Activated T-cell treated with anti-CD3 and anti-CD28 coated beads for 24 hours (primary cell): ENCODE data around the gene ARL15.

Experiments
- DNase-seq: peaks from one replicate; pipeline ENCODE4 v3.0.0-alpha.2; 2020; ENCODE audit warnings: low read depth

The ARL15 gene

GRCh38 chr5:54206580-54207229 is 103.7 kb downstream of the ARL15 start:
- DNase-seq, result no peak

- no peak for DNase-seq
Observed at GRCh38 chr5:54205918-54206317, 104.5 kb downstream of the ARL15 start.

- DNase-seq, result no peak
Observed at GRCh38 chr5:54205453-54205852, 104.9 kb downstream of the ARL15 start.

DNA sequence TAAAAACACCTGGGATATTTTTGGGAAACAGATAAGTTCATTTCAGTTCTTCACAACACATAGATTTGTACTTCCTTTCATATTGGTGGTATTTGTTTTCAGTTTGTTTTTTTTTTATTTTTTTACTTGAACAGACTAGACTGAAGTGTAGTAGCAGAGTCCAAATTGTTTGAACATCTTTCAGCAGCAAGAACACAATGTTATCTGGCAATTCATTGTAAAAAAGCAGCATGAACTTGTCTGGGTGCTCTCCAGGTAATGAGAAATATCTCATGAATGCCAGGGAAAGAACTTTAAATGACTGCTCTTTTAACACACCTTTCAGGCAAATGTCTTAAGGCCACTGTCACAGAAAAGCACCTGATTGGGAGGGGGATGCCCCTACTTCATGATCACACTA is 113.4 kb downstream of the ARL15 start:
- DNase-seq, result no peak

DNA sequence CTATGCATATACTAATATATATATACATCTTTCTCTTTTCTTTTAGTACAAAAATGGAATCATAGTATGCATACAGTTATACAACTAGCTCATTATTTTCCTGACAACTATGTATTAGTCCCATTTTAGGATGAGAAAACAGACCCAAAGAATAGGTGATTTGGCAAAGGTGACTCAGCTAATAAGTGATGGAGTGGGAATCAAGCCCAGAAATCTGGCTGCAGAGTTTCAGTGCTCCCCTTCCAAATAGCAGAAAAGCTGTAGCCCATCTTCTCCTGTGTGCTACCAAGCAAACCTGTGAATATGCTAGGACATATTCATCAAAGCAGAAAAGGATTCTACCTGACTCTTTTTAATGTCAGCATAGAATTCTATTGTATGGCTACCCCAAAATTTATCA is 114.7 kb downstream of the ARL15 start:
- DNase-seq, result no peak

DNA sequence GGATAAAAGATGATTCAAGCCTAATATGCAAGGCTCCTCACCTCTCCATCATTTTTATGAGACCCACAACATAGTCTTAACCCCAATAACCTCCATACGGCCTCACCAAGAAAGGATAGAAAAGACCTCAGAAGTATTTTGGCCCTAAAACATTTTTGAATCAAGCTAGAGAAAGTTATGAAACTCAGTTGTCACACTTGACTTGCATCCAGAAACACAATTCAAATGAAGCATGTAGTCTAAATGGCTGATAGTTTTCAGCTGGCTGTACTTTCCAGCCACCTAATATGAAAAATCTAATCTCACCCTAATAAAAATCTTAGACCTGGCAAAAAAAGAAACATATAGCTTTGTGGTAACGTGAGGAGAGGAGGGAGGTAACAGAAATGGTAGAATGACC is 116.1 kb downstream of the ARL15 start:
- no peak for DNase-seq

GRCh38 chr5:54187694-54188093 is 122.7 kb downstream of the ARL15 start:
- no peak for DNase-seq

DNA sequence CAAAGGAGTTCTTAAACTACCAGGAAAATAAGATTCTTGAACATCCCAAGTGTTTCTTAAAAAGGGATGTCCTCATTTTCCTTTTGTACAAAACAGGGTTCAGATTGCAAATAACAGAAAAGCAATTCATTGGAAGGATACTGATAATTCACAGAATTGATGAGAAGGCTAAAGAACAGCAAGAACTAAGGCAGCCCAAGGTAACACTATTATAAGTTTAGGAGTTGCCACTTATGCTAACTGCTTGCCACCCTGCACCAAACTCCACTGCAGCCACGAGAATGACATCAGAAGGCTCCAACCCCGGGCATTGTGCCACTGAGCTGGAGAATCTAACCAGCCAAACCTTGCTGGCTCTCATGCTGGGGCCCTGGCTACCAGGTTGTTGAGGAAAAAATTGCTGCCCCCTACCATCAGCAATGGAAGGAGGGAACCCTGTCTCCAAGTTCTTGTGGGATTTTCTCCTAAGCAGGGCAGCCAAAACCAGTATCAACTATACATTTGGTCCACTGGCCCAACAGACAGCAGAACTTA is 123.4 kb downstream of the ARL15 start:
- DNase-seq, result no peak

DNA sequence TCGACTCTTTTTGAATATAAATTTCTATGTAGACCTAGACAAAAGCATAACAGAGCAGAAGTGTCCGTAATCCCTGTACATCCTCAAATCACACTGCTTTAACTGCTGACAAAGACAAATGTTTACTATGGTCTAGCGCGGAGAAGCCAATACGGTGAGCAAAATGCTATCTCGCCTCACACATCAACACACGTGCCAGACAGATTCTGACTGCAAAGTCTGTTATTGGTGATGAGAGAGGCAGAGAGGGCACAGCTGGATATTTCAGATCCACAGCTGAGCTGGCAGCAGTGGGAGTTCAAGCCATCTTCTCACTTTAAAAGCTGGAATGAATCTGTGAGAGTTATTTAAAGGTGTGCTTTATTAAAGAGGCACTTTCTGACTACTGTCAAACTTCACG is 124.3 kb downstream of the ARL15 start:
- DNase-seq, result no peak

DNA sequence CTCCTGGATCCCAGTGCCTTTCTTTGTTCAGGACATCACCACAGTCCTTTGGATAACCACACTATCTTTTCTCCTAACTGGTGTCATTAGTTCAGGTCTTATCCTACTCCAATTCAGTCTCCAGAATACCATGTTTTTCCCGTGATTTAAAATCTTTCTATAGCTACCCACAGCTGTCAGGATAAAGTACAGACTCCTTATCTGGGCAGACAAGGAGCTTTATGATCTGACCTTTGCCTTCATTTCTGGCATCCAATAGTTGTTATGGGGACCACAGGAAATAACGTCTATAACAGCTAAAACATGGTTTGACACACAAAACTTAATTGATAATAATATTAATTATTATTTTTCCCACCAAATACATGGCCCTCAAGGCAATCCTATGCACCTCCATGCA is 125.6 kb downstream of the ARL15 start:
- no peak for DNase-seq

DNA sequence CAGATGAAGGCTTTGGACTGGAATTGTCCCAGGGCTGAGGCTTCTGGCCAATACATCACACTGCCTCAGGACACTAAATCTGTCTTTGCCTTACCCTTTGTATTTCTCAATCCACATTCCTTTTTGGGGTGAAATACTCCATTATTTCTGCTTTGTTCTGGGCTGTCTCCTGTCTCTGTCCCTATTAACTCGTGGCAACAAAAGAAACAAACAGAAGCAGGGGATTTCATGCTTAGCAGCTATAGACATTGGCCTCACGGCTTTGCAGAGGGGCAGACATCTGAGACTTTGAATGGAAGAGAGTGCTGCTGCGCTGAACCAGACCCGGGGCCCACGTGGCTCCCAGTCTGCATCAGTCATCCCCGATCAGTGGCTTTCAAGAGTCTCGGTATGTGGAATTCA is 129.7 kb downstream of the ARL15 start:
- no peak for DNase-seq

- DNase-seq, result no peak
Observed at GRCh38 chr5:54178991-54179390, 131.4 kb downstream of the ARL15 start.

DNA sequence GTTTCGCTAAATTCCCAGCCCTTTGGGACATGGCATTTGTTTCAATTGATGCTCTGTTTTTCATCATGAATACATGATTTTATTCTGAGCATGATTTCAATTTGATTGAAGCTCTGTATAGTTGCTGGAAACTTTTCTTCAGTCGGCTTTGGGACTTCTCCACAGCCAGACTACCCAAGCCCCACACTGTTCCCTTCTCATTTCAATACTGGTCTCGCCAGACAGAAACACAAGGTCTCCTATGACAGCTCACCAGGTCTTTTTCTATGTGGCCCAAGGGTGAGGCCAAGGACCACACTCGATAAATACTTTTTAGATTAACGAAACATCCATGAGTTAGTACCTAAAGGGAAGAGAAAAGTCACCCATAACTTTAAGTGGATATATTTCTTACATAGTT is 132.2 kb downstream of the ARL15 start:
- DNase-seq, result no peak

DNA sequence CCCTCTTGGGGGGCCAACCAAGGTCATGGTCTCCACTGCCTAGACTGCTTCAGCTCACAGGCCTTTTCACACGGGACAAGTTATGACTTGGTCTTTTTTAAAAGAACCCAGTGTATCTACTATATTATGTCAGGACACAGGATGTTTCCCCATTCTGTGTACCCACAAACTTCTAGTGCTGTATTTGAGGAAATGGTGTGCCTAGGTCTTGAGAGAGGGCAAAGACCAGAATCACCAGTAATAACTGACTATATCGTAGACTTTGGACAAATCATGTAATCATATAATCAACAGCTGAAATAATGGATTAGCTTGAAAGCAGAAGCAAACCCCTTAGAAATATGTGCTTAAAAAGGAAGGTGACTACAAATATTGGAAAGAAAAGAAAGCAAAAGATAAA is 133.3 kb downstream of the ARL15 start:
- no peak for DNase-seq

GRCh38 chr5:54176066-54176830 is 134.1 kb downstream of the ARL15 start:
- DNase-seq, result no peak

GRCh38 chr5:54173251-54173650 is 137.1 kb downstream of the ARL15 start:
- DNase-seq, result no peak

- DNase-seq, result no peak
Observed at GRCh38 chr5:54171645-54172384, 138.6 kb downstream of the ARL15 start.

DNA sequence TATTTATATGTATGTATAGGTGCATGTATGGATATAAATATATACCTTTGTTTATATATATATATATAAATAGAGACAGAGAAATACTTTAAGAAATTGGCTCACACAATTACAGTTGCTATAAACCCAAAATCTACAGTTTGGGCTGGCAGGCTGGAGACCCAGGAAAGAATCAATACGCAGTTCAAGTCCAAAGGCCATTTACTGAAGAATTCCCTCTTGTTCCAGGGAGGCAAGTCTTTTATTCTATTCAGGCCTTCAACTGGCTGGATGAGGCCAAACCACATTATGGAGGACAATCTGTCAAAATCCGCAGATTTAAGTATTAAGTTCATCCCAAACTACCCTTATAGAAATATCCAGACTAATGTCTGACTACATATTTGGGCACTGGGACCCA is 144.7 kb downstream of the ARL15 start:
- DNase-seq, result no peak

- DNase-seq, result no peak
Observed at GRCh38 chr5:54162184-54162583, 148.2 kb downstream of the ARL15 start.

DNA sequence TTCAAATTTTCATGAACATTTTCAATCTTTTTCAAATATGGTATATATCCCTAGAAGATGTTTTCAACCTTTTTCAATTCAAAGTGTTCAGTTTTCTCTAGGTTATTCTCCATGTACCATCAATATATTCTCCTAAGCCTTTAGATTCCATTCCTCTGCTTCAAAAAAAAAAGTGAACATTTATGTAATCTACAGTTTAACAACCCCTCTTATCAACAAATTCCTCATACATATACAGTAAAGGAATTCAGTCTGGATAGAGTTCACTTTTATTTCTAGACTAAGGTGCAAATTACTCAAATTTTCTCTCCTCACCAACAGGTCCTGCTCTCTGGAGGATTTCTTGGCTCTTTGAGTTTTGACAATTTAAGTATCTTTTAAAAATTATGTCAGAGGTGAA is 150.0 kb downstream of the ARL15 start:
- DNase-seq, result no peak

DNA sequence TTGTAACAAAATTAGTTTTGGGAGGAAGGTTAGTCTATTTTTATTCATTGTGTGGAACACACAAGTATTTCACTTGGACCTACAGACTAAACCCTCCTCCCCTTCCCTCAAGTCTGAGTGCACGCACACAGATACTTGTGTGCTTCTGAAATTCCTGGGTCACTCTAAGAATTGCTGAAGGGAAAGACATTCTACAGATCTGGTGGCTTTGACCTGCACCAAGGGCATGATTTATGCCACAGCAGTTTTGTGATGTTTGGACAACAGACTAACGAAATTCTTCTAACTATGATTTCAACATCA is 150.5 kb downstream of the ARL15 start:
- no peak for DNase-seq

DNA sequence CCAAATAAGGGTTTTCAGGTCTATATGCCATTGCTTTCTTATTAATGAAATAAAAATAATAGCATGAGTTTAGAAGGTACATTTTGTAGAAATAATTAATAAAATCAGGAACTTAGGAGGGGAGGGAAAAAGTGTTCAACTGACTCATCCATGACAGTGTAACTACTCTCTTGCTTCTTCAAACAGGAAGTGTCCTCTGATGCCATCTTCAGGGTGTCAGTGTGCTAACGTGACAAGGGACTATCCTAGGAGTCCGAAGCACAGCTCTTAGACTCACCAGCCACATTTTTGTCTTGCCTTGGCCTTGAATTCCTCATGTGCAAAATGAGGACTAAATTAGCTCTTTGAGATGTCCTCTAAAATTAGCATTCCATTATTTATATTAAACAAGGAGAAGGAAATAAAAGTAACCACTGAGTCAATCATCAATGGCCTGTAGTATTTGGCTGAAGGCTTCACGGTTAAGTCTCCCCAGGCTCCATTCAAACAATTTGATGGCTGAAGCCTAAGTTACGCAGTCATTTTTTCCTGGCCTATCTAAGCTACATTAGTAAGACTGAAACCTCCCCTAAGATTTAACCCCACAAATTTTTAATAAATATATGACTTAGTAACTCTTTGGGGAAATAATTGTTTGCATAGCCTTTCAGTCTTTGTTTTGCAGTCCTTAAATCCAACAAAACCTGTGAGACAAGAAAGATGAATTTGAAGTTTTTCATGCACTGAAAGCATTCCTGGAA is 151.1 kb downstream of the ARL15 start:
- no peak for DNase-seq
